GM12801 (cell line): ENCODE measurements around the gene HOXD9.

Experiments
- TF ChIP-seq, protein P1 (sequence below): IDR thresholded peaks from one replicate; pipeline ENCODE4 v1.5.1; 2011; ENCODE audit warnings: control low read depth; ENCODE audit not compliant: insufficient read length; ENCODE audit errors: extremely low read depth

Gene HOXD9

DNA sequence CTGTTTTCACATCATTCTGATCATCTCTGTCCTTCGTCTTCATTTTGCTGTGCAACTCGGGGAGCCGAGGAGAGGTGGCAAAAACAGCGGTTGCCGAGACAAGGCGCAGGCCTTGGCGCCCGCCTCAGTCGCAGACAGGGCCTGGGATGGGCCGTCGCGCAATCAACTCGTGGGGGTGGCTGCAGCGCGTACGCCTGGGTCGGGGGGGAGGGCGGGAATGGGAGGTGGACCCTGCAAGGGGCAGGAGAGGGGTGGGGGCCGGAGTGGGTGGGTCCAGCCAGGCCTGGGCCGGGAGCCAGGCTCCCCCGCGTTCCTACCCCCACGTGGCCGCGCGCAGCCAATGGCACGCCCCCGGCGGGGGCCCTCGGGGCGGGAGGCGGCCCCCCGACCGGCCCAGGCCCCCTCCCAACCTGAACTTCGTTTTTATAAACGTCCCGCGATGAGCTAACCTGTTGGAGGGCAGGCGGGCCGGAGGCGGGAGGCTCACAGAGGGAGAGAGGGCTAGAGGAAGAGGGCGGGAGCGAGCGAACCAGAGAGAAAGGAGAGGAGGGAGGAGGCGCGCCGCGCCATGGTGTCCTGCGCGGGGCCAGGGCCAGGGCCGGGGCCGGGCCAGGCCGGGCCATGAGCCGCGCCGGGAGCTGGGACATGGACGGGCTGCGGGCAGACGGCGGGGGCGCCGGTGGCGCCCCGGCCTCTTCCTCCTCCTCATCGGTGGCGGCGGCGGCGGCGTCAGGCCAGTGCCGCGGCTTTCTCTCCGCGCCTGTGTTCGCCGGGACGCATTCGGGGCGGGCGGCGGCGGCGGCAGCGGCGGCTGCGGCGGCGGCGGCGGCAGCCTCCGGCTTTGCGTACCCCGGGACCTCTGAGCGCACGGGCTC, 30.0 kb upstream of the HOXD9 start, which contains the start of gene HOXD13:
TSS of gene HOXD13 (plus strand) at position 452 of the 875 bp plus-strand sequence. CDS start at position 622, 170 bp downstream.
- TF ChIP-seq, protein P1, sequence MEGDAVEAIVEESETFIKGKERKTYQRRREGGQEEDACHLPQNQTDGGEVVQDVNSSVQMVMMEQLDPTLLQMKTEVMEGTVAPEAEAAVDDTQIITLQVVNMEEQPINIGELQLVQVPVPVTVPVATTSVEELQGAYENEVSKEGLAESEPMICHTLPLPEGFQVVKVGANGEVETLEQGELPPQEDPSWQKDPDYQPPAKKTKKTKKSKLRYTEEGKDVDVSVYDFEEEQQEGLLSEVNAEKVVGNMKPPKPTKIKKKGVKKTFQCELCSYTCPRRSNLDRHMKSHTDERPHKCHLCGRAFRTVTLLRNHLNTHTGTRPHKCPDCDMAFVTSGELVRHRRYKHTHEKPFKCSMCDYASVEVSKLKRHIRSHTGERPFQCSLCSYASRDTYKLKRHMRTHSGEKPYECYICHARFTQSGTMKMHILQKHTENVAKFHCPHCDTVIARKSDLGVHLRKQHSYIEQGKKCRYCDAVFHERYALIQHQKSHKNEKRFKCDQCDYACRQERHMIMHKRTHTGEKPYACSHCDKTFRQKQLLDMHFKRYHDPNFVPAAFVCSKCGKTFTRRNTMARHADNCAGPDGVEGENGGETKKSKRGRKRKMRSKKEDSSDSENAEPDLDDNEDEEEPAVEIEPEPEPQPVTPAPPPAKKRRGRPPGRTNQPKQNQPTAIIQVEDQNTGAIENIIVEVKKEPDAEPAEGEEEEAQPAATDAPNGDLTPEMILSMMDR = no peak

DNA sequence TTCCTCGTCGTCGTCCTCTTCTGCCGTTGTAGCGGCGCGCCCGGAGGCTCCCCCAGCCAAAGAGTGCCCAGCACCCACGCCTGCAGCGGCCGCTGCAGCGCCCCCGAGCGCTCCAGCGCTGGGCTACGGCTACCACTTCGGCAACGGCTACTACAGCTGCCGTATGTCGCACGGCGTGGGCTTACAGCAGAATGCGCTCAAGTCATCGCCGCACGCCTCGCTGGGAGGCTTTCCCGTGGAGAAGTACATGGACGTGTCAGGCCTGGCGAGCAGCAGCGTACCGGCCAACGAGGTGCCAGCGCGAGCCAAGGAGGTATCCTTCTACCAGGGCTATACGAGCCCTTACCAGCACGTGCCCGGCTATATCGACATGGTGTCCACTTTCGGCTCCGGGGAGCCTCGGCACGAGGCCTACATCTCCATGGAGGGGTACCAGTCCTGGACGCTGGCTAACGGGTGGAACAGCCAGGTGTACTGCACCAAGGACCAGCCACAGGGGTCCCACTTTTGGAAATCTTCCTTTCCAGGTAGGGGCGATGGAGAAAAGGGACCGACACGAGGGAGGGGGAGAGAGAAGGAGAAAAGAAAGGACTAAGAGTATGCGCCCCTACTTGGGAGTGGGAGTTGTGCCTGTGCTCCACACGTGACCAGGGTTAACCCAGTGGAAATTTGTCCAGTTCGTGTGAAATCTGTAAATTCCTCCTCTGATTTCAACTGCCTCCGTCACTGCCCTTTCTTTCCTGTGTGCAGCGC, 29.2 kb upstream of the HOXD9 start:
- TF ChIP-seq, protein P1 = no peak

DNA sequence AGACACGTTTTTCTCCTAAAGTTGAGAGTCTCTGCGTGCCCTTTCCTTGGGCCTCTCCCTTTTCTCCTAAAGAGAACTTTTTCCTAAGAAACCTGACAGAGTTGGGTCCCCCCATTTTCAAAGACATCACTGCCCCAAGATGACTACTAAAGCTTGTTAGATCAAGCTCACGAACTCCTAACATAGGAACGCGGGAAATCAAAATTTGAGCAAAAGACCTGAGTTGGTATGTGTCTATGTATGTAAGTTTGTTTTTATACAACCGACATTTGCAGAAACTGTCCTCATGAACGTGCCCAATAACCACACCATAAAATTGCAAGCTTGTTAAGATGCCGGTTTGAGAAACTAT, 28.6 kb upstream of the HOXD9 start:
- TF ChIP-seq, protein P1 = no peak

DNA sequence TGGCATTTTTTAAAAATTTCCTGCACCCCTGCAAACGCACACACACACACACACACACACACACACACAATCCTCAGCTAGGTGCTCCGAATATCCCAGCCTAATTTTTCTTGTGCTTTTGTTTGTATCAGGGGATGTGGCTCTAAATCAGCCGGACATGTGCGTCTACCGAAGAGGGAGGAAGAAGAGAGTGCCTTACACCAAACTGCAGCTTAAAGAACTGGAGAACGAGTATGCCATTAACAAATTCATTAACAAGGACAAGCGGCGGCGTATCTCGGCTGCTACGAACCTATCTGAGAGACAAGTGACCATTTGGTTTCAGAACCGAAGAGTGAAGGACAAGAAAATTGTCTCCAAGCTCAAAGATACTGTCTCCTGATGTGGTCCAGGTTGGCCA, 28.2 kb upstream of the HOXD9 start:
- TF ChIP-seq, protein P1 = no peak

DNA sequence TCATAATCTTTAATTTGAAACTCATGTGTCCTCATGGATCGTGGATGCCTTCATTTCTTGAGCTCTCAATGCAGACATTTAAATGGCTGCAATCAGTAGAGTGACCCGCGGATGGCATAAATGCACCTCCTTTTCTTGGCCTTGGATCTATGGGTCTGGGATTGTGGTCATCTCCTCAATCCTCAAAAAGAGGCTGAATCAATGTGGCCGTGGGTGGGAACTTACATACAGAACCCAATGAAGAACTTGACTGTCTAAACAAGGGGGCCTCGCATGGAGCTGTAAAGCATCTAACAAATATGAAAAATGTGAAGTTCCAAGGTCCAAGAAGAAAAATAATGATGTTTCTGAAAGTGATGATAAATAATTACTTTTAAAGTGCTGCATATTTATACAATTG, 27.1 kb upstream of the HOXD9 start:
- TF ChIP-seq, protein P1 = no peak

DNA sequence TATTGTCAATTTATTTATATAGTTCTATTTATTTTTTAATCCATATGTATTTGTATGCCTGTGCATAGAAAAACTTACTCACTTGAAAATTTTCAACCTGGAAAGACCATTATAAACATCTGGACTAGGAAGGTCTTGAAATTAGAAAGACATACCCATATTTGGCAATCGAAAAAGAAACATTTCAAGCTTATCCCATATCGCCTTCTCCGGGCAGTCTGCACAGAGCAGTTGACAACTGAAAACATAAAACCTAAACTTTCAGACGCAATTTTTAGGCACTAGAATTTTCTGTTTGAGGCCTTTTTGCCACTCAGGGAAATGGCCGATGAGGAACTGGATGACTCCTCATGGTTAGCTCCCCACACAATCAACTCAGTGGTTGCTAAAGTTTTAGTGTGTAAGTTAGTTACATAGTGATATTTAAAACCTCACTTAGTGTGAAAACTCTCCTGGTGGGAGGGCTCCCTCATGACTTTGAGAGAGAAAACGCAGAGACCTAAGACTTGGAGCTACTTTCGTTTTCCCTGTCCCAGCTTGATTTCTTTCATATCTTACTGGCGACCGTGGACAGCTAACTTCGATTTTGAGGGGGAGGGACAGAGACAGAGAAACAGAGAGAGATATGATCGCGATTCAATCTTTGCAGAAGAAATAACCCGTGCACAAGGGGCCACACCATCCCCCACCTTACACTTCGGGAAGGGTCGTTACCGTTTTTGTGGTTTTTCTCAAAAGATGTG, 26.1 kb upstream of the HOXD9 start:
- TF ChIP-seq, protein P1 = no peak
